ENCODE results near the gene DYNAP. TPM values are rescaled to one million over a fixed set of nuclear protein-coding genes. Genes with fewer than 3 reads are reported as not detected.

DYNAP gene
- polyA plus RNA-seq, 2 donors = 9.6 to 27.8 TPM

- Histone ChIP-seq H3K36me3 (ENCODE audit: control insufficient read depth in 2 of 2, insufficient read depth in 2 of 2, low read length in 1 of 2) (no peaks in the 10 kb centered on the region), H3K4me3 (ENCODE audit: low read depth in 1 of 2, low read length in 2 of 2) (no peak overlapping the region), H3K4me1 (ENCODE audit: control insufficient read depth in 2 of 2, insufficient read depth in 2 of 2, low read length in 1 of 2) (no peaks in the 10 kb centered on the region), H3K9me3 (ENCODE audit: control insufficient read depth in 2 of 2, insufficient read depth in 1 of 2, low read depth in 1 of 2, low read length in 1 of 2) (no peaks in the 10 kb centered on the region), H3K27me3 (ENCODE audit: control insufficient read depth in 1 of 2, insufficient read depth in 2 of 2, low read length in 2 of 2) (no peaks in the 10 kb centered on the region), H3K27ac (ENCODE audit: low read depth in 2 of 2, low read length in 1 of 2) (no peak overlapping the region)
- 68 to 81% methylated on average over 6 of the region's 6 CpGs for WGBS, 2 donors
Observed at GRCh38 chr18:54585743-54586142, 5.3 kb upstream of the DYNAP start.

- no peak overlapping the region for H3K4me3 ChIP-seq (ENCODE audit: low read depth in 1 of 2, low read length in 2 of 2)
- no peaks in the 10 kb centered on the region for H3K9me3 ChIP-seq (ENCODE audit: control insufficient read depth in 2 of 2, insufficient read depth in 1 of 2, low read depth in 1 of 2, low read length in 1 of 2)
- H3K27ac ChIP-seq (ENCODE audit: low read depth in 2 of 2, low read length in 1 of 2) = no peak overlapping the region
- no peaks in the 10 kb centered on the region for H3K36me3 ChIP-seq (ENCODE audit: control insufficient read depth in 2 of 2, insufficient read depth in 2 of 2, low read length in 1 of 2)
- peaks cover 0 to 3% of the 10 kb centered on the region in 2 donors for H3K4me1 ChIP-seq (ENCODE audit: control insufficient read depth in 2 of 2, insufficient read depth in 2 of 2, low read length in 1 of 2)
- no peaks in the 10 kb centered on the region for H3K27me3 ChIP-seq (ENCODE audit: control insufficient read depth in 1 of 2, insufficient read depth in 2 of 2, low read length in 2 of 2)
- 91 to 92% methylated on average over 6 of the region's 6 CpGs for WGBS, 2 donors
Observed at GRCh38 chr18:54604211-54604610, 13.2 kb downstream of the DYNAP start.

- H3K27ac ChIP-seq (ENCODE audit: low read depth in 2 of 2, low read length in 1 of 2) = peak overlapping the region; percentile 86 to 87
- no peaks in the 10 kb centered on the region for H3K27me3 ChIP-seq (ENCODE audit: control insufficient read depth in 1 of 2, insufficient read depth in 2 of 2, low read length in 2 of 2)
Observed at GRCh38 chr18:54606835-54607212, 15.8 kb downstream of the DYNAP start.

GRCh38 chr18:54607213-54608027 lies 16.4 kb downstream of the DYNAP start:
- H3K4me1 ChIP-seq (ENCODE audit: control insufficient read depth in 2 of 2, insufficient read depth in 2 of 2, low read length in 1 of 2) = peaks cover 0 to 3% of the 10 kb centered on the region in 2 donors
- peak overlapping the region in 1 of 2 donors; percentile 25 for H3K4me3 ChIP-seq (ENCODE audit: low read depth in 1 of 2, low read length in 2 of 2)
- H3K36me3 ChIP-seq (ENCODE audit: control insufficient read depth in 2 of 2, insufficient read depth in 2 of 2, low read length in 1 of 2) = no peaks in the 10 kb centered on the region
- no peaks in the 10 kb centered on the region for H3K27me3 ChIP-seq (ENCODE audit: control insufficient read depth in 1 of 2, insufficient read depth in 2 of 2, low read length in 2 of 2)
- no peaks in the 10 kb centered on the region for H3K9me3 ChIP-seq (ENCODE audit: control insufficient read depth in 2 of 2, insufficient read depth in 1 of 2, low read depth in 1 of 2, low read length in 1 of 2)
- H3K27ac ChIP-seq (ENCODE audit: low read depth in 2 of 2, low read length in 1 of 2) = peak overlapping the region; percentile 86 to 87
- WGBS, 2 donors = 43 to 47% methylated on average over 11 of the region's 11 CpGs

More at GRCh38 chr18:54606835-54607212, 15.8 kb downstream of the DYNAP start:
- no peaks in the 10 kb centered on the region for H3K9me3 ChIP-seq (ENCODE audit: control insufficient read depth in 2 of 2, insufficient read depth in 1 of 2, low read depth in 1 of 2, low read length in 1 of 2)
- H3K4me3 ChIP-seq (ENCODE audit: low read depth in 1 of 2, low read length in 2 of 2) = no peak overlapping the region
- 78 to 81% methylated on average over 9 of the region's 9 CpGs for WGBS, 2 donors
- H3K36me3 ChIP-seq (ENCODE audit: control insufficient read depth in 2 of 2, insufficient read depth in 2 of 2, low read length in 1 of 2) = no peaks in the 10 kb centered on the region
- peaks cover 0 to 3% of the 10 kb centered on the region in 2 donors for H3K4me1 ChIP-seq (ENCODE audit: control insufficient read depth in 2 of 2, insufficient read depth in 2 of 2, low read length in 1 of 2)

- Histone ChIP-seq H3K4me3 (ENCODE audit: low read depth in 1 of 2, low read length in 2 of 2) (peak overlapping the region in 1 of 2 donors; percentile 25), H3K4me1 (ENCODE audit: control insufficient read depth in 2 of 2, insufficient read depth in 2 of 2, low read length in 1 of 2) (peaks cover 0 to 3% of the 10 kb centered on the region in 2 donors), H3K9me3 (ENCODE audit: control insufficient read depth in 2 of 2, insufficient read depth in 1 of 2, low read depth in 1 of 2, low read length in 1 of 2) (no peaks in the 10 kb centered on the region), H3K36me3 (ENCODE audit: control insufficient read depth in 2 of 2, insufficient read depth in 2 of 2, low read length in 1 of 2) (no peaks in the 10 kb centered on the region), H3K27ac (ENCODE audit: low read depth in 2 of 2, low read length in 1 of 2) (peak overlapping the region in 1 of 2 donors; percentile 86), H3K27me3 (ENCODE audit: control insufficient read depth in 1 of 2, insufficient read depth in 2 of 2, low read length in 2 of 2) (no peaks in the 10 kb centered on the region)
- 35 to 45% methylated on average over 3 of the region's 3 CpGs for WGBS, 2 donors
Observed at GRCh38 chr18:54608028-54608642, 17.1 kb downstream of the DYNAP start.

GRCh38 chr18:54611816-54612215 lies 20.8 kb downstream of the DYNAP start:
- 35 to 53% methylated on average over 2 of the region's 2 CpGs for WGBS, 2 donors
- H3K4me3 ChIP-seq (ENCODE audit: low read depth in 1 of 2, low read length in 2 of 2) = no peak overlapping the region
- no peaks in the 10 kb centered on the region for H3K27me3 ChIP-seq (ENCODE audit: control insufficient read depth in 1 of 2, insufficient read depth in 2 of 2, low read length in 2 of 2)
- H3K27ac ChIP-seq (ENCODE audit: low read depth in 2 of 2, low read length in 1 of 2) = no peak overlapping the region
- H3K36me3 ChIP-seq (ENCODE audit: control insufficient read depth in 2 of 2, insufficient read depth in 2 of 2, low read length in 1 of 2) = no peaks in the 10 kb centered on the region
- H3K4me1 ChIP-seq (ENCODE audit: control insufficient read depth in 2 of 2, insufficient read depth in 2 of 2, low read length in 1 of 2) = peaks cover 0 to 2% of the 10 kb centered on the region in 2 donors
- H3K9me3 ChIP-seq (ENCODE audit: control insufficient read depth in 2 of 2, insufficient read depth in 1 of 2, low read depth in 1 of 2, low read length in 1 of 2) = no peaks in the 10 kb centered on the region

- peak overlapping the region; percentile 67 to 84 for H3K27ac ChIP-seq (ENCODE audit: low read depth in 2 of 2, low read length in 1 of 2)
- no peaks in the 10 kb centered on the region for H3K27me3 ChIP-seq (ENCODE audit: control insufficient read depth in 1 of 2, insufficient read depth in 2 of 2, low read length in 2 of 2)
- H3K4me3 ChIP-seq (ENCODE audit: low read depth in 1 of 2, low read length in 2 of 2) = no peak overlapping the region
- H3K9me3 ChIP-seq (ENCODE audit: control insufficient read depth in 2 of 2, insufficient read depth in 1 of 2, low read depth in 1 of 2, low read length in 1 of 2) = no peaks in the 10 kb centered on the region
- WGBS, 2 donors = 25 to 35% methylated on average over 4 of the region's 4 CpGs
- H3K4me1 ChIP-seq (ENCODE audit: control insufficient read depth in 2 of 2, insufficient read depth in 2 of 2, low read length in 1 of 2) = no peaks in the 10 kb centered on the region
- no peaks in the 10 kb centered on the region for H3K36me3 ChIP-seq (ENCODE audit: control insufficient read depth in 2 of 2, insufficient read depth in 2 of 2, low read length in 1 of 2)
Observed at GRCh38 chr18:54612237-54612636, 21.2 kb downstream of the DYNAP start.

GRCh38 chr18:54613174-54613573 lies 22.1 kb downstream of the DYNAP start:
- Histone ChIP-seq H3K4me3 (ENCODE audit: low read depth in 1 of 2, low read length in 2 of 2) (no peak overlapping the region), H3K27ac (ENCODE audit: low read depth in 2 of 2, low read length in 1 of 2) (no peak overlapping the region), H3K27me3 (ENCODE audit: control insufficient read depth in 1 of 2, insufficient read depth in 2 of 2, low read length in 2 of 2) (no peaks in the 10 kb centered on the region), H3K9me3 (ENCODE audit: control insufficient read depth in 2 of 2, insufficient read depth in 1 of 2, low read depth in 1 of 2, low read length in 1 of 2) (no peaks in the 10 kb centered on the region), H3K36me3 (ENCODE audit: control insufficient read depth in 2 of 2, insufficient read depth in 2 of 2, low read length in 1 of 2) (no peaks in the 10 kb centered on the region), H3K4me1 (ENCODE audit: control insufficient read depth in 2 of 2, insufficient read depth in 2 of 2, low read length in 1 of 2) (no peaks in the 10 kb centered on the region)
- WGBS, 2 donors = 75 to 76% methylated on average over 4 of the region's 4 CpGs

GRCh38 chr18:54616220-54616848 lies 25.3 kb downstream of the DYNAP start:
- Histone ChIP-seq H3K36me3 (ENCODE audit: control insufficient read depth in 2 of 2, insufficient read depth in 2 of 2, low read length in 1 of 2) (no peaks in the 10 kb centered on the region), H3K4me1 (ENCODE audit: control insufficient read depth in 2 of 2, insufficient read depth in 2 of 2, low read length in 1 of 2) (no peaks in the 10 kb centered on the region), H3K9me3 (ENCODE audit: control insufficient read depth in 2 of 2, insufficient read depth in 1 of 2, low read depth in 1 of 2, low read length in 1 of 2) (no peaks in the 10 kb centered on the region), H3K27me3 (ENCODE audit: control insufficient read depth in 1 of 2, insufficient read depth in 2 of 2, low read length in 2 of 2) (no peaks in the 10 kb centered on the region), H3K27ac (ENCODE audit: low read depth in 2 of 2, low read length in 1 of 2) (no peak overlapping the region), H3K4me3 (ENCODE audit: low read depth in 1 of 2, low read length in 2 of 2) (no peak overlapping the region)
- WGBS, 2 donors = 74 to 80% methylated on average over 3 of the region's 3 CpGs
